Heart left ventricle (tissue), 16 donors: ENCODE measurements around the gene SPSB4. TPM values are rescaled to one million over a fixed set of nuclear protein-coding genes. Genes with fewer than 3 reads are reported as not detected.

Experiments used
- ATAC-seq, 4 donors: fragments of 200-7000 bp; cut with Tn5 transposase; one replicate each; pipeline ENCODE4 v1.9.1; 2020 to 2022; ENCODE audit warnings: moderate library complexity in 4 of 4, mild to moderate bottlenecking in 3 of 4, moderate number of reproducible peaks in 1 of 4
- DNase-seq, 5 donors: peaks; one replicate each; pipeline ENCODE4 v3.0.0-alpha.2; 2020
- H3K27ac ChIP-seq, 12 donors: fragments of 200-600 bp; sonication (generic) in 4 of 12; one replicate each; pipeline versions ENCODE4 v1.5.0 to v1.8.0; 2016 to 2022; ENCODE audit warnings: mild to moderate bottlenecking in 2 of 12
- H3K27me3 ChIP-seq, 9 donors: fragments of 200-600 bp; sonication (generic) in 2 of 9; one replicate each; pipeline versions ENCODE4 v1.5.1 to v1.8.0; 2016 to 2022; ENCODE audit warnings: mild to moderate bottlenecking in 3 of 9
- H3K36me3 ChIP-seq, 9 donors: fragments of 200-600 bp; sonication (generic) in 2 of 9; one replicate each; pipeline versions ENCODE4 v1.5.0 to v1.8.0; 2018 to 2022; ENCODE audit warnings: mild to moderate bottlenecking in 2 of 9
- H3K4me1 ChIP-seq, 12 donors: fragments of 200-600 bp; sonication (generic) in 4 of 12; one replicate each; pipeline versions ENCODE4 v1.5.0 to v1.8.0; 2016 to 2022; ENCODE audit warnings: mild to moderate bottlenecking in 3 of 12
- H3K4me3 ChIP-seq, 12 donors: fragments of 200-600 bp; sonication (generic) in 4 of 12; one replicate each; pipeline versions ENCODE4 v1.5.0 to v1.8.0; 2017 to 2022; ENCODE audit warnings: mild to moderate bottlenecking in 9 of 12, moderate library complexity in 4 of 12
- H3K9me3 ChIP-seq, 12 donors: fragments of 200-600 bp; sonication (generic) in 4 of 12; one replicate each; pipeline versions ENCODE4 v1.5.0 to v1.8.0; 2016 to 2022; ENCODE audit warnings: mild to moderate bottlenecking in 1 of 12
- POLR2A ChIP-seq, 2 donors: fragments of 450-650 bp; IDR thresholded peaks; one replicate each; pipeline ENCODE4 v1.6.1; 2017; ENCODE audit warnings: antibody characterized with exemption in 2 of 2, mild to moderate bottlenecking in 2 of 2, moderate library complexity in 2 of 2
- WGBS, 4 donors: extraction: QIAGEN DNeasy Blood & Tissue Kit in 2 of 4; methylation state at CpG; one replicate each; pipeline versions ENCODE4 v1.1.5 to v1.1.7; 2013 to 2018; 5-methylcytosine and 5-hydroxymethylcytosine counted together
- intact Hi-C, 10 donors: fragments of 100-400 bp; cut with DNase I; formaldehyde crosslinking; loops; one replicate each; pipeline versions ENCODE4 v1.11.1 to v1.14.2; 2022
- long read RNA-seq, 3 donors: library from polyadenylated mRNA; unstranded; transcript quantifications; one replicate each; pipeline ENCODE4 v2.0.0, GENCODE V29; 2020 to 2021
- polyA plus RNA-seq, 2 donors: library from polyadenylated mRNA; stranded (reverse); fragments of 200-250 nt; gene quantifications; one replicate each; pipeline ENCODE4 v1.2.3, GENCODE V29; 2013
- total RNA-seq, 9 donors: library from RNA; depleted of rRNA in 2 of 9; stranded (reverse); fragments of >200 nt in 2 of 9; fragmentation: NEBNext Ultra II Directional in 3 of 9; extraction: Animal tissue kit (Norgen Biotek cat#: 25700) in 3 of 9; gene quantifications; one replicate each; pipeline versions ENCODE4 v1.1.0 to v1.2.4, GENCODE V29; 2016 to 2023
- TF ChIP-seq, protein P1 (sequence below), 12 donors: fragments of 200-600 bp; sonication (generic) in 4 of 12; IDR thresholded peaks; one replicate each; pipeline versions ENCODE4 v1.5.0 to v1.8.0; 2018 to 2022; ENCODE audit warnings: antibody characterized with exemption in 12 of 12, mild to moderate bottlenecking in 5 of 12
- donor health status: ischemic (EF 13 %, LVEDD 7.1; RV severe dilation, severe dysfunction).
- donor health status: healthy with polysubstance abuse.
- donor health status: DM: no; HTN: yes; CAD: no.
- donor health status: DM: no; HTN: no; CAD: no.
- donor health status: ischemic (EF 25% LVEDD 6.9; RV normal size, moderate dysfunction).
- donor health status: ischemic (EF 25% LVEDD 5.7; RV mildly dilated, moderate dysfunction).
- donor health status: healthy.
- donor health status: DM: yes; HTN: yes; CAD: no.
- donor health status: ischemic (EF 35%, LVEDD 5.7; RV mildly dilated, moderate dysfunction).
- donor health status: nonischemic (EF 11% LVEDD 7.7; RV severe dilation, severe dysfunction).
- donor health status: DM: yes; HTN: yes; CAD: no.
- donor health status: PGD.
- donor health status: ischemic (EF 29% LVEDD 5.4; RV normal size, mild dysfunction).
- donor health status: nonischemic (EF 23%, LVEDD 6.1; RV moderate dilation, normal function).

The SPSB4 gene
- total RNA-seq (10 to 100 TPM in 1 of 9 donors, 1 to 10 TPM in 8; 3.7 to 11.1 (median 4.8) TPM), polyA plus RNA-seq (1 to 10 TPM; 3.3 to 5.7 TPM)
- long read RNA-seq, donor 1, transcript SPSB4-201 (3 exons, 2,908 nt): major isoform, 11 of 24 reads
- long read RNA-seq, donor 1, partial matches to known transcripts: 8 of 24 reads
- long read RNA-seq, donor 1, other reads (novel, unspliced or antisense): 5 of 24 reads
- long read RNA-seq, donor 2, transcript SPSB4-201 (3 exons, 2,908 nt): major isoform, 13 of 24 reads
- long read RNA-seq, donor 2, partial matches to known transcripts: 10 of 24 reads
- long read RNA-seq, donor 2, other reads (novel, unspliced or antisense): 1 of 24 reads
- long read RNA-seq, donor 3, transcript SPSB4-201 (3 exons, 2,908 nt): major isoform, 9 of 15 reads
- long read RNA-seq, donor 3, partial matches to known transcripts: 4 of 15 reads
- long read RNA-seq, donor 3, other reads (novel, unspliced or antisense): 2 of 15 reads

DNA sequence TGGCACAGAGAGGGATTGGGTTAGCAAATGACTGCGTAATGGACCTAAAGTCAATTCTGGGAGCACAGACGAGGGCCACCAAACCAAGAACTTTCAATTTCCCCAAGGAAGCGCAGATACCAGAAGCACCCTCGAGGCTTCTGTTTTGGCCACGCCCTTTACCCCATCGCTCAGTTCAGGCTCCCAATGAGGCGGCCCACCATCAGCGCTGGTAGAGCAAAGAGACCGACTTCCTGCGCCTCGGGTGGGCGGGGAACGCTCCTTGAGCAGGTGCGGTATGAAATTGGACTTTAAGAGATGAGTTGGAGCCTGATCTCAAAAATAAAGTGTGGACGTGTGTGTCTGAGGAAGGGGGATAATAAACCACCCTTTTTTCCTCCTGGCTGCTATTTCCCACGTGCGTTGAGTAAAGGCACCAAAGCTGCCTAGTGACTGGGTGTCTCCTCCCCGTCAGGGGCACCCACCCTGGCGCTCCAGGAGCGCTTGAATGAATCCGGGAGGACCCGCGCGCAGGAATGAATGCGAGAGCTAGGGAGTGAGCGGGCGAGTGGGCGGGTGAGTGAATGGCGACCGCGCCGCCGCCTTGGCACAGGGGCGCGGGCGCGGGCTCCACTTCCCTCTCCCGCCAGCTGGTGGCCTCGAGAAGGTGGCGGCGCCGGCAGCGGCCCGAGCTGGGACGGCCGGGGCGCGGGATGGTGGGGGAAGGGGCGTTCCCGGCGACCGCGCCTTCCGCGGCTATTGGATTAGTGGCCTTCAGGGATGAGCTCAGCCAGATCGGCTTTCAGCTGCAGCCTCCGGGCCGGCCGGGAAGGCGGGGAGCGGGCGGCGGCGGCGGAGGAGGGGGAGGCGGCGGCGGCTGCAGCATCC is at the start of gene SPSB4:
Gene SPSB4 (plus strand): TSS at position 772 of the 867 bp plus-strand sequence. CDS start 14,758 bp downstream, outside the sequence.
- peaks cover 0 to 45% (median 0%) of the 10 kb centered on the region in 9 donors for H3K27me3 ChIP-seq
- no peak for TF ChIP-seq POLR2A (IDR thresholded peaks at IDR 0.05)
- TF ChIP-seq, protein P1, sequence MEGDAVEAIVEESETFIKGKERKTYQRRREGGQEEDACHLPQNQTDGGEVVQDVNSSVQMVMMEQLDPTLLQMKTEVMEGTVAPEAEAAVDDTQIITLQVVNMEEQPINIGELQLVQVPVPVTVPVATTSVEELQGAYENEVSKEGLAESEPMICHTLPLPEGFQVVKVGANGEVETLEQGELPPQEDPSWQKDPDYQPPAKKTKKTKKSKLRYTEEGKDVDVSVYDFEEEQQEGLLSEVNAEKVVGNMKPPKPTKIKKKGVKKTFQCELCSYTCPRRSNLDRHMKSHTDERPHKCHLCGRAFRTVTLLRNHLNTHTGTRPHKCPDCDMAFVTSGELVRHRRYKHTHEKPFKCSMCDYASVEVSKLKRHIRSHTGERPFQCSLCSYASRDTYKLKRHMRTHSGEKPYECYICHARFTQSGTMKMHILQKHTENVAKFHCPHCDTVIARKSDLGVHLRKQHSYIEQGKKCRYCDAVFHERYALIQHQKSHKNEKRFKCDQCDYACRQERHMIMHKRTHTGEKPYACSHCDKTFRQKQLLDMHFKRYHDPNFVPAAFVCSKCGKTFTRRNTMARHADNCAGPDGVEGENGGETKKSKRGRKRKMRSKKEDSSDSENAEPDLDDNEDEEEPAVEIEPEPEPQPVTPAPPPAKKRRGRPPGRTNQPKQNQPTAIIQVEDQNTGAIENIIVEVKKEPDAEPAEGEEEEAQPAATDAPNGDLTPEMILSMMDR (IDR thresholded peaks at IDR 0.05): peak; percentile 16 to 64 (median 46)
- H3K27ac ChIP-seq: peak within 1 kb of the TSS; percentile 30 to 85 (median 72)
- no peaks in the 10 kb centered on the region for H3K36me3 ChIP-seq
- 4 to 11% (median 6%) methylated on average over 37 to 68 of the region's 68 CpGs for WGBS, 4 donors
- peaks cover 0 to 34% (median 8%) of the 10 kb centered on the region in 12 donors for H3K4me1 ChIP-seq
- no peaks in the 10 kb centered on the region for H3K9me3 ChIP-seq
- DNase-seq (peak; percentile 75 to 88 (median 79)), ATAC-seq (peak; percentile 77 to 92 (median 90))
- H3K4me3 ChIP-seq: peak within 1 kb of the TSS; percentile 52 to 72 (median 58)
- intact Hi-C loops: loop anchor here (2.0 to 10.0 kb wide), 8 partner anchors 41 to 142 kb away; no protein-coding TSS in a partner anchor

DNA sequence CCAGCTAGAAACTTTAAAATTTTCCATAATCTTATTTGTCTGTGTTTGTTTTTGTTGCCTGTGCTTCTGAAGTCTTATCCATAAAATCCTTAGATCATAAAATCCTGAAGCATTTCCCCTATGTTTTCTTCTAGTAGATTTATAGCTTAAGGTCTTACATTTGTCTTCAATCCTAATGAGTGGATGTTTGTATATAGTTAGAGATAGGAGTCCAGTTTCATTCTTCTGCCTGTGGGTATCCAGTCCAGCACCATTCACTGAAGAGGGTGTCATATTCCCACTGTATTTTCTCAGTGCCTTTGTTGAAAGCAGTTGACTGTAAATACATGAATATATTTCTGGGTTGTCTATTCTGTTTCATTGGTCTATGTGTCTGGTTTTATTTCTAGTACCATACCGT is 44.8 kb upstream of the SPSB4 start:
- intact Hi-C loops: no loop called here
- Histone ChIP-seq H3K9me3 (no peaks in the 10 kb centered on the region), H3K4me3 (no peak overlapping the region), H3K27me3 (no peaks in the 10 kb centered on the region), H3K27ac (no peak overlapping the region), H3K36me3 (no peaks in the 10 kb centered on the region), H3K4me1 (peaks cover 0 to 2% (median 0%) of the 10 kb centered on the region in 12 donors)
- no peak for TF ChIP-seq POLR2A (IDR thresholded peaks at IDR 0.05)
- TF ChIP-seq, protein P1 (IDR thresholded peaks at IDR 0.05): no peak
- ATAC-seq (no peak), DNase-seq (no peak)
- WGBS, 4 donors: 90 to 98% (median 95%) methylated on average over 1 of the region's 1 CpG

DNA sequence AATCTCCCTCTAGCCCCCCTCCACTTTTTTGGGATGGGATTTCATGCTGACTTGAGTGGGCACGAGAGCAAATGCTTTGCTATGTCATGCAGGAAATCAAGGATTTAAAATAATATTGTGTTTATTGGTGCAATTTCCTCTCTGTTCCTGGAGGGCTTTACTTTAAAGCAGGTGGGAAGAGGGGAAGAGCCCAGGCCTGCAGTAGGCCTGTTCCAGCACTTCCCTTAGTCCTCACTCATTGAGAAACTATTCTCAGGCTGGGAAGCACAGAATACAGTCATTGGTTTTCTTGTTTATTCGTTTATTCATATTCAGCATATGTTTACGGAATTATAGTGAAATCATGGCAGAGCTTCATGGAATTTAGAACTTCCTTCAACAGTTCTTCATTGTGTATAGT is 41.7 kb upstream of the SPSB4 start:
- ATAC-seq (no peak), DNase-seq (no peak)
- Histone ChIP-seq H3K9me3 (no peaks in the 10 kb centered on the region), H3K27me3 (no peaks in the 10 kb centered on the region), H3K4me1 (peaks cover 0 to 6% (median 1%) of the 10 kb centered on the region in 12 donors), H3K4me3 (no peak overlapping the region), H3K27ac (no peak overlapping the region), H3K36me3 (no peaks in the 10 kb centered on the region)
- intact Hi-C loops: no loop called here
- TF ChIP-seq, protein P1 (IDR thresholded peaks at IDR 0.05): no peak
- TF ChIP-seq POLR2A (IDR thresholded peaks at IDR 0.05): no peak
- 64 to 83% (median 78%) methylated on average over 3 of the region's 3 CpGs for WGBS, 4 donors
